Astrocyte of the spinal cord (primary cell): ENCODE measurements around the gene INPP4B.

Experiments used
- DNase-seq: peaks from one replicate; pipeline ENCODE4 v3.0.0; 2011; ENCODE audit warnings: low read depth, low spot score
- H3K4me3 ChIP-seq: 2 replicates; pipeline ENCODE4 v1.5.1; 2011; ENCODE audit warnings: low read depth, mild to moderate bottlenecking, low read length, moderate library complexity
- CTCF ChIP-seq: IDR thresholded peaks from 2 replicates; pipeline ENCODE4 v1.5.1; 2012; ENCODE audit warnings: low read depth, mild to moderate bottlenecking, low read length, inconsistent platforms
- in situ Hi-C: cut with HindIII; loops from 2 replicates; pipeline ENCODE4 v1.10.0; 2017; ENCODE audit warnings: low sequenced_read_pairs

Gene INPP4B

GRCh38 chr4:142326181-142326580, 519.9 kb downstream of the INPP4B start:
- in situ Hi-C loops, result no loop called here
- no peak for DNase-seq
- TF ChIP-seq CTCF, result no peak
- no peak overlapping the region for H3K4me3 ChIP-seq

- H3K4me3 ChIP-seq, result no peak overlapping the region
- in situ Hi-C loops, result no loop called here
- DNase-seq, result no peak
- no peak for TF ChIP-seq CTCF
Observed at GRCh38 chr4:142324572-142324971, 521.5 kb downstream of the INPP4B start.

GRCh38 chr4:142322996-142323395, 523.1 kb downstream of the INPP4B start:
- no peak overlapping the region for H3K4me3 ChIP-seq
- TF ChIP-seq CTCF, result no peak
- in situ Hi-C loops, result no loop called here
- DNase-seq, result no peak

GRCh38 chr4:142318280-142318679, 527.8 kb downstream of the INPP4B start:
- no peak for TF ChIP-seq CTCF
- DNase-seq, result no peak

GRCh38 chr4:142316913-142317312, 529.2 kb downstream of the INPP4B start:
- DNase-seq, result no peak
- TF ChIP-seq CTCF, result no peak
- H3K4me3 ChIP-seq, result no peak overlapping the region
- in situ Hi-C loops, result no loop called here

More at GRCh38 chr4:142318280-142318679, 527.8 kb downstream of the INPP4B start:
- H3K4me3 ChIP-seq, result no peak overlapping the region
- in situ Hi-C loops, result no loop called here

GRCh38 chr4:142316025-142316424, 530.1 kb downstream of the INPP4B start:
- no peak for DNase-seq
- in situ Hi-C loops, result no loop called here
- H3K4me3 ChIP-seq, result no peak overlapping the region
- TF ChIP-seq CTCF, result no peak

GRCh38 chr4:142314686-142315085, 531.4 kb downstream of the INPP4B start:
- TF ChIP-seq CTCF, result no peak
- no peak for DNase-seq
- in situ Hi-C loops, result no loop called here
- H3K4me3 ChIP-seq, result no peak overlapping the region
